GOT3 (cell line): ENCODE data around the gene TRAPPC12.
A peak's percentile ranks its signal among the peaks of the same experiment; 100 is the strongest.
"Not testable (repeated sequence)": the region's sequence is repeated elsewhere in the genome, so short reads cannot be mapped to it uniquely, and the experiment has no call there.

ENCODE experiments used
- DNase-seq: peaks from one replicate; lab custom pipeline; 2025; ENCODE audit warnings: mixed read lengths; lab: John Stamatoyannopoulos, UW

Gene TRAPPC12

DNA sequence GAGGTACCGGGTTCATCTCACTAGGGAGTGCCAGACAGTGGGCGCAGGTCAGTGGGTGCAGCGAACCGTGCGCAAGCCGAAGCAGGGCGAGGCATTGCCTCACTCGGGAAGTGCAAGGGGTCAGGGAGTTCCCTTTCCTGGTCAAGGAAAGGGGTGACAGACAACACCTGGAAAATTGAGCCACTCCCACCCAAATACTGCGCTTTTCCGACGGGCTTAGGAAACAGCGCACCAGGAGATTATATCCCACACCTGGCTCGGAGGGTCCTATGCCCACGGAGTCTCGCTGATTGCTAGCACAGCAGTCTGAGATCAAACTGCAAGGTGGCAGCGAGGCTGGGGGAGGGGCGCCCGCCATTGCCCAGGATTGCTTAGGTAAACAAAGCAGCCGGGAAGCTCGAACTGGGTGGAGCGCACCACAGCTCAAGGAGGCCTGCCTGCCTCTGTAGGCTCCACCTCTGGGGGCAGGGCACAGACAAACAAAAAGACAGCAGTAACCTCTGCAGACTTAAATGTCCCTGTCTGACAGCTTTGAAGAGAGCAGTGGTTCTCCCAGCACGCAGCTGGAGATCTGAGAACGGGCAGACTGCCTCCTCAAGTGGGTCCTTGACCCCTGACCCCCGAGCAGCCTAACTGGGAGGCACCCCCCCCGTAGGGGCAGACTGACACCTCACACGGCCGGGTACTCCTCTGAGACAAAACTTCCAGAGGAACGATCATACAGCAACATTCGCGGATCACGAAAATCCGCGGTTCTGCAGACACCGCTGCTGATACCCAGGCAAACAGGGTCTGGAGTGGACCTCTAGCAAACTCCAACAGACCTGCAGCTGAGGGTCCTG is 9.9 kb upstream of the TRAPPC12 start:
- not testable (repeated sequence) for DNase-seq

DNA sequence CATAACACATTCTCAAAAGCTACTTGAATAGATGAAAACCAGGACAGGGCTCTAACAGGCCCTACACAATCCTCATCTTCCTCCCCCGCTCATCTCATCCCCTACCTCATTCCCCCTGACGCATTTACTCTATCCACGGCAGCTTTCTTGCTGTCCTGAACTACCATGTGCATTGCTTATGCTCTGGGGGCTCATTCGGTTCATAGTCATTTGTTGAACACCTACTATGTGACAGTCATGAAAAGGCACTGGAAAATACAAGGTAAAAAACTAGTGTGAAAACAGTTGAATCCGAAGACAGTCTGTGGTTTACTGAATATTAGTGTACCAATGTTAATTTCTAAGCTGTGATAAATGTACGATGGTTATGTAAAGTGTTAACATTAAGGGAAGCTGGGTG is 2.7 kb upstream of the TRAPPC12 start:
- no peak for DNase-seq

DNA sequence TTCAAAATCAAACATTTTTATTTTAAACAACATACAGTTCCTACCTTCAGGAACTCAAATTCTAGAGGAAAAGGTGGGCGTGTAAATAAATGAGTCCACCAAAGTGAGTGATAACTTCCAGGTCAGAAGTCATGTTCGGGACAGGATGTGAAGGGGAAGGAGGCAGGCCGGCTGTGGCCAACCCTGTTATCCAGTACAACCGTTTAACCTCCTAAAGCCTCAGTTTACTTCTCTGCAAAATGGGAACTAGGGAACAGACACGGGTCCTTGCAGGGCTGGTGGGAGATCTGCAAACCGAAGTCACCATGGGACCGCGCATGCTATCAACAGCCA is 2.2 kb upstream of the TRAPPC12 start:
- no peak for DNase-seq

- peak; percentile 86 for DNase-seq
Measured at GRCh38 chr2:3377612-3378432, 1.7 kb upstream of the TRAPPC12 start, which contains the start of gene EIPR1. Gene EIPR1 (minus strand): TSS chr2:3377818. CDS start chr2:3377689, 129 bp downstream.

GRCh38 chr2:3379339-3379646 is 201 bp upstream of the TRAPPC12 start:
- no peak for DNase-seq

DNA sequence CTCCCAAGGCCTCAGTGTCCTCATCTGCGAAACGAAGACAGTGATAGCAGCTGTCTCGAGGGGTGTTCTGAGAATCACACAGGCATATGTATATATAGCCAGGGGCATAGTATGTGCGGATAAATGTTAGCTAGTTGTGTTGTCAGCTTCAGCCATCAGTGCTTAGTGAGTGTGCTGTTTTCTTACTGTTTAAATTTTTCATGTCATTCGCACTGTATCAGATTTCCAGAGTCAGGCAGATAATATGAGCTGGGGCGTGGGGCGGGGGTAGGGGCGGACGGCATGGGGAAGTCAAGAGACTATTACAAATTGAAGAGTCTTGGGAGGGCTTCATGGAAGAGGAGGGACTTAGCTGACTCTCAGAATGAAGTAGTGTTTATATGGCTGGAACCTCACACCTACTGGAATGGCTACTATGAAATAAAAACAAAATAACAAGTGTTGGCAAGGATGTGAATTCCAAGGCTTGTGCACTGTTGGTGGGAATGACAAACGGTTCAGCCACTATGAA is 7.0 kb downstream of the TRAPPC12 start:
- no peak for DNase-seq

- no peak for DNase-seq
Measured at GRCh38 chr2:3387011-3387410, 7.5 kb downstream of the TRAPPC12 start.

DNA sequence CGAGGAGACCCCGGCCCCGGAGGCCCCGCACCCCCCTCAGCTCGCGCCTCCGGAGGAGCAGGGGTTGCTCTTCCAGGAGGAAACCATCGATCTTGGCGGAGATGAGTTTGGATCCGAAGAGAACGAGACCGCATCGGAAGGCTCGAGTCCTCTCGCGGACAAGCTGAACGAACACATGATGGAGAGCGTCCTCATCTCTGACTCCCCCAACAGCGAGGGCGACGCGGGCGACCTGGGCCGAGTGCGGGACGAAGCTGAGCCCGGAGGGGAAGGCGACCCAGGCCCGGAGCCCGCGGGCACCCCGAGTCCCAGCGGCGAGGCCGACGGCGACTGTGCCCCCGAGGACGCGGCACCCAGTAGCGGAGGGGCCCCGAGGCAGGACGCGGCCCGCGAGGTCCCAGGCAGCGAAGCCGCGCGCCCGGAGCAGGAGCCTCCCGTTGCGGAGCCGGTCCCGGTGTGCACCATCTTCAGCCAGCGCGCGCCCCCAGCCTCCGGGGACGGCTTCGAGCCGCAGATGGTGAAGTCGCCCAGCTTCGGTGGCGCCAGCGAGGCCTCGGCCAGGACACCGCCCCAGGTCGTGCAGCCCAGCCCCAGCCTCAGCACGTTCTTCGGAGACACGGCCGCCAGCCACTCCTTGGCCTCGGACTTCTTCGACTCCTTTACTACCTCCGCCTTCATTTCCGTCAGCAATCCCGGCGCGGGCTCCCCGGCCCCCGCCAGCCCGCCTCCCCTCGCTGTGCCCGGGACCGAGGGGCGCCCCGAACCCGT is 8.3 kb downstream of the TRAPPC12 start:
- no peak for DNase-seq

GRCh38 chr2:3388412-3388738 is 8.9 kb downstream of the TRAPPC12 start:
- no peak for DNase-seq

DNA sequence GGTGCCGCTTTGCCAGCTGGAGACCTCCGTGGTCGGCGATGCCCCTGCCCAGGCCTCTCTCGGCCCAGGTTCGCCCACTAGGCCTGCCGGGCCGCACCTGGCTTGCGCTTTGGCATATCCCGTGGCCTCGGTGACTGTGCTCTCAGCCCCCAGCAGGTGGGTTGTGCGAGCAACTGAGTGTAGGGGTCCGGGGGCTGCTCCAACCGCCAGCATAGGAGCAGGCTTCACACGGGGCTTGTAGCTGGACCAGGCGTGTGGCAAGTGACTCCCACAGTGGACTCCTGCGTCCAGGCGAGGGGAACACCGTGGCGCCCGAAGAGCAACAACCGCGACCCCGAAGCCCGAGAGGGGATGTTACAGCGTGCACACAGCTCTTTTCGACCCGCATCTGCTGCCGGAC is 9.7 kb downstream of the TRAPPC12 start:
- no peak for DNase-seq

DNA sequence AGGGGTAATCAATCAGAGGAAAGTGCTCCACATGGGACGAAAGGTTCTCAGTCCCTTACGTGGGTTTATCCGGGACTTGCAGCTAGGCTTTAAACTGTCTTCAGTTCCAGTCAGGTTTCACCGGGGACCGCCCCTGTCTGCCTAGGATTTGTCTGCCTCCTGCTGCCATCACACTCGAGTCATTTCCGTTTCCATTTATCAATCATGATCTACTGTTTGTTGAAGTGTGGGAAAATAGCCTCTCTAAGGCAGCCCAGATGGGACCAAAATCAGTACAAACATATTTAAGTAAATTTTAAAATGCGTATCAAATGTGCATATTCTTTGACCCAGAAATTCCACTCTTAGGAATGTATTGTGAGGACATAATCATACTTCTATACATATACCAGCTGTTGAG is 10.5 kb downstream of the TRAPPC12 start:
- no peak for DNase-seq

GRCh38 chr2:3392216-3392615 is 12.7 kb downstream of the TRAPPC12 start:
- no peak for DNase-seq

DNA sequence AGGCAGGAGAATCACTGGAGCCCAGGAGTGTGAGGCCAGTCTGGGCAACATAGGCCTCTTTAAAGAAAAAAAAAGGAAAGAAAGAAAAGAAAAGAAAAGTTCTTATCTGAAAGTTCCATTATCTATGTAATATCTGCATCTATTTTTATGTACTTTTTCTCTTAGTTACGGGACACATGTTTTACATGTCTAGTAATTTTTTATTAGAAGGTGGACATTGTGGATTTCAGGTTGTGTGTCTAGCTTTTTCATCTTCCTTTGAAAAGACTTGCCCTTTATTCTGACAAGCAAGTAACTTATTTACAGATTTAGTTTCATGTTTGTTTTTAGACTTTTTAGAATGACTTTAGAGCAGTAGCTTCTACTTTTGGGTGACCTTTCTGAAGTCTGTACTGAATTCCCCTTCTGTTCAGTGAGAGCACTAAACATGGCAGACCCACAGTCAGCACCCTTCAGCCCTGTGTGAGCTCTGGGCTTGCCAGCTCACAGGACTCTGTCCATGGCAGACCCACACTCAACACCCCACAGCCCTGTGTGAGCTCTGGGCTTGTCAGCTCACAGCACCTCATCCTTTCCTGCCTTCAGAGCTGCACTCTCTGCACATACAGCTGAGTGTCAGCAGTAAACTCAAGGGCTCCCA is 17.5 kb downstream of the TRAPPC12 start:
- no peak for DNase-seq

- DNase-seq = no peak
Measured at GRCh38 chr2:3398857-3399256, 19.4 kb downstream of the TRAPPC12 start.

DNA sequence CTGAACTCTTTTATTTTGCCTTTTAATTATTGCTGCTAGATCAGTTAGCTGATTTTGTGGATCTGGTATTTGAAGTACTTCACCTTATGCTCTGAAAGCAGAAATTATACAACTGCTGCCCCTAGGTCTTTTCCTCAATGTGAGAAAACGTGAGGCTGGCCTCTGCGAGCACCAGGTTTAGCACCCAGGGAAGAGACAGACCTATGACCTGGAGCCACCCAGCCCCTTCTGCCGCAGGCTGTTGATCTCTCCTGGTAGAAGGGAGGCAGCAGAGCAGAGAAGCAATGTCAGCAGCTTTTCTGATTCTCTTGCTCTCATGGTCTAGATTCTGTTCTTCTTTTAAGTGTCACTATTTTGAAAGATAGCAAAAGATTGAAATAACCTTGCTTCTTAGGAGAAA is 19.9 kb downstream of the TRAPPC12 start:
- no peak for DNase-seq

DNA sequence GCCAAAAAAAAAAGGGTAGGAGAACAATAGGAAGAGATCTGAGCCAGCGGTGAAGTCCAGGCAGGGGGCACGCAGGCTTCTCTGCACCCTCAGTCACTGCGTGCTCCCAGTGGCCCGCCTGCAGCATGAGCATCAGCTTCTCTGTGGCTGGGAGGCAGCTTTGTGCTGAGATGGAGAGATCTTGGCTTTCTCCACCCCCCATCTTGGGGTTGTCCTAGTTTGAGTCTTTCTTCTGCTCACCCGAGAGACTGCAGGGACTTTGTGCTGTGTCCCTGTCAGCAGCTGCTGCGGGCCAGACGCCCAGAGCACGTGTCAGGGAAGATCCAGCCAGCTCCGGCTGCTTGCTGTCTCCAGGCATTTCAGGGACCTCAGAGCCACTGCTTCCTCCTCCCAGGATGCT is 20.3 kb downstream of the TRAPPC12 start:
- DNase-seq = no peak

GRCh38 chr2:3403587-3404334 is 24.3 kb downstream of the TRAPPC12 start:
- no peak for DNase-seq

- DNase-seq = no peak
Measured at GRCh38 chr2:3404349-3404894, 24.9 kb downstream of the TRAPPC12 start.

GRCh38 chr2:3405307-3405706 is 25.8 kb downstream of the TRAPPC12 start:
- DNase-seq = no peak

- DNase-seq = no peak
Measured at GRCh38 chr2:3405876-3406275, 26.4 kb downstream of the TRAPPC12 start.

- DNase-seq = no peak
Measured at GRCh38 chr2:3406501-3406900, 27.0 kb downstream of the TRAPPC12 start.
